8988T (cell line): Measurements from ENCODE around the gene AGMAT.

Experiments used
- DNase-seq: peaks from one replicate; pipeline ENCODE4 v3.0.0; 2011

AGMAT gene

GRCh38 chr1:15522551-15522950 is 62.3 kb downstream of the AGMAT start:
- no peak for DNase-seq
